Left colon (tissue), 2 donors: ENCODE measurements around the gene CEP19. TPM values are rescaled to one million over a fixed set of nuclear protein-coding genes. Genes with fewer than 3 reads are reported as not detected.

ENCODE experiments used
- ATAC-seq: fragments of 200-7000 bp; cut with Tn5 transposase; one replicate; pipeline ENCODE4 v1.9.1; 2020; ENCODE audit warnings: mild to moderate bottlenecking, moderate library complexity
- DNase-seq, 2 donors: peaks; one replicate each; pipeline ENCODE4 v3.0.0-alpha.2; 2020
- intact Hi-C, 2 donors: fragments of 100-400 bp; cut with DNase I in 1 of 2; cut with micrococcal nuclease in 1 of 2; formaldehyde crosslinking; loops; one replicate each; pipeline versions ENCODE4 v1.11.2 to v1.14.0; 2022; cut with DNase I, micrococcal nuclease
- total RNA-seq, 2 donors: library from RNA; stranded (reverse); fragmentation: NEBNext Ultra II Directional; extraction: Animal tissue kit (Norgen Biotek cat#: 25700); gene quantifications; one replicate each; pipeline ENCODE4 v1.2.1, GENCODE V29; 2021
- donor health status: DM: no; HTN: no; CAD: no.
- donor health status: DM: yes; HTN: yes; CAD: no.

The CEP19 gene
- total RNA-seq, 2 donors from 2014 or later, result 0.43 to 0.78 TPM

GRCh38 chr3:196677353-196677752, 34.7 kb downstream of the CEP19 start:
- no peak for ATAC-seq
- DNase-seq, result no peak
- intact Hi-C loops, result no loop called here

- intact Hi-C loops, result no loop called here
- DNase-seq, result no peak
- no peak for ATAC-seq
Observed at GRCh38 chr3:196673632-196674031, 38.4 kb downstream of the CEP19 start.

GRCh38 chr3:196670339-196670738, 41.7 kb downstream of the CEP19 start:
- intact Hi-C loops, result no loop called here
- ATAC-seq (no peak), DNase-seq (no peak)

GRCh38 chr3:196667056-196667825, 44.8 kb downstream of the CEP19 start:
- ATAC-seq, result no peak
- no peak for DNase-seq
- intact Hi-C loops, result no loop called here

GRCh38 chr3:196666001-196666867, 45.8 kb downstream of the CEP19 start:
- no peak for ATAC-seq
- intact Hi-C loops, result no loop called here
- DNase-seq, result no peak

GRCh38 chr3:196662711-196663571, 49.1 kb downstream of the CEP19 start:
- ATAC-seq, result no peak
- intact Hi-C loops, result no loop called here
- DNase-seq, result no peak

GRCh38 chr3:196662033-196662432, 50.0 kb downstream of the CEP19 start:
- no peak for DNase-seq
- intact Hi-C loops, result no loop called here
- no peak for ATAC-seq

- ATAC-seq, result no peak
- intact Hi-C loops, result no loop called here
- no peak for DNase-seq
Observed at GRCh38 chr3:196661400-196661799, 50.6 kb downstream of the CEP19 start.

GRCh38 chr3:196660381-196661166, 51.5 kb downstream of the CEP19 start:
- ATAC-seq, result no peak
- no peak for DNase-seq
- intact Hi-C loops, result no loop called here

- no peak for DNase-seq
- intact Hi-C loops, result no loop called here
- ATAC-seq, result no peak
Observed at GRCh38 chr3:196659901-196660351, 52.1 kb downstream of the CEP19 start.

Other genes with a start within 250 kb of the CEP19 start
- gene RNF168, start 208.5 kb downstream of the CEP19 start, total RNA-seq, result 10 to 100 TPM; 22.1 to 23.9 TPM
- gene SMCO1, start 196.9 kb downstream of the CEP19 start, total RNA-seq, result not detected
- gene WDR53, start 143.7 kb downstream of the CEP19 start, total RNA-seq, result 1 to 10 TPM; 6.8 to 8.6 TPM
- 10 to 100 TPM in 1 of 2 donors, 1 to 10 TPM in 1; 9.2 to 10.1 TPM for gene FBXO45, start 143.6 kb downstream of the CEP19 start, total RNA-seq
- 1 to 10 TPM; 1.3 to 4.0 TPM for gene NRROS, start 72.6 kb downstream of the CEP19 start, total RNA-seq
- 10 to 100 TPM; 24.5 to 31.7 TPM for gene PIGX, start 127 bp upstream of the CEP19 start, total RNA-seq
- 10 to 100 TPM; 73.2 TPM for gene PAK2, start 27.6 kb upstream of the CEP19 start, total RNA-seq
- 10 to 100 TPM; 26.9 to 31.7 TPM for gene SENP5, start 155.7 kb upstream of the CEP19 start, total RNA-seq
- 10 to 100 TPM; 54.3 to 55.4 TPM for gene NCBP2, start 230.3 kb upstream of the CEP19 start, total RNA-seq